Testis (tissue), 2 donors: ENCODE results near the gene DISP2.

Source experiments
- CTCF ChIP-seq, 3 experiments: fragments of 450-650 bp in 2 of 3; fragments of 200-600 bp in 1 of 3; sonication (generic) in 1 of 3; IDR thresholded peaks; one replicate each; pipeline ENCODE4 v1.5.1; 2016 to 2019; ENCODE audit warnings: antibody characterized with exemption in 3 of 3, mild to moderate bottlenecking in 2 of 3, moderate library complexity in 1 of 3
- POLR2A ChIP-seq: fragments of 450-650 bp; IDR thresholded peaks from one replicate; pipeline ENCODE4 v1.6.1; 2017; ENCODE audit warnings: antibody characterized with exemption, mild to moderate bottlenecking, moderate library complexity

- TF ChIP-seq CTCF (IDR thresholded peaks at IDR 0.05) (no peak), POLR2A (no peak)
These were observed 40.4 kb upstream of the DISP2 start for GRCh38 chr15:40317580-40317979.
